Ishikawa (cell line): ENCODE results near the gene BID.

Experiments
- CREB1 ChIP-seq: IDR thresholded peaks from 2 replicates; pipeline ENCODE4 v1.6.1; 2012; ENCODE audit warnings: low read depth
- FOXM1 ChIP-seq: IDR thresholded peaks from 2 replicates; pipeline ENCODE4 v1.6.1; 2012; ENCODE audit warnings: low read depth, borderline replicate concordance
- NFIC ChIP-seq: IDR thresholded peaks from 2 replicates; pipeline ENCODE4 v1.6.1; 2012
- RAD21 ChIP-seq: IDR thresholded peaks from 2 replicates; pipeline ENCODE4 v1.6.1; 2012; ENCODE audit warnings: low read depth
- TAF1 ChIP-seq: IDR thresholded peaks from 2 replicates; pipeline ENCODE4 v1.6.1; 2012; ENCODE audit warnings: low read depth, mild to moderate bottlenecking
- TCF12 ChIP-seq: IDR thresholded peaks from 2 replicates; pipeline ENCODE4 v1.6.1; 2012; ENCODE audit warnings: low read depth
- YY1 ChIP-seq: IDR thresholded peaks from 2 replicates; pipeline ENCODE4 v1.6.1; 2012; ENCODE audit warnings: low read depth
- ZBTB7A ChIP-seq: IDR thresholded peaks from 2 replicates; pipeline ENCODE4 v1.6.1; 2012; ENCODE audit warnings: low read depth
- TF ChIP-seq, protein P1 (sequence below): IDR thresholded peaks from 2 replicates; pipeline ENCODE4 v1.6.1; 2012
- TF ChIP-seq, protein P2 (sequence below): IDR thresholded peaks from 2 replicates; pipeline ENCODE4 v1.6.1; 2012; ENCODE audit warnings: low read depth, mild to moderate bottlenecking
- TF ChIP-seq, protein P3 (sequence below): IDR thresholded peaks from 2 replicates; pipeline ENCODE4 v1.6.1; 2012

DNA sequence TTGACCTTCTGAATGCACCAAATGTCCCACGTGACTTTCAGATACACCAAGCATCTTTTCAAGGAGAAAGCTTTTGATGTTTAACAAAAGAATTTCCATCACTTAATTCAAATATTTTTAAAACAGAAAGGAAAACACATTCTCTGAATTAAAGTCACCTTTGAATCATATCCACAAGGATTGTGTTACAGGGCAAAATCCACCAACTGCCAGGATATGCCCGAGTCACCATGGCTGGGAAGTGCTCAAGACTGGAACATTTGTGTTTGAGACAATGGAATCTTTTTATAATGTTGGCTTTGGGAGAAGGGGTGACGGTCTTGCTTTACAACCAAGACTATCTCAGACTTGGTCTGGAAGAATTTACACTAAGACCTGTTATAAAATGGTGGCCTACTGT lies 40.8 kb downstream of the BID start:
- TF ChIP-seq, protein P1, sequence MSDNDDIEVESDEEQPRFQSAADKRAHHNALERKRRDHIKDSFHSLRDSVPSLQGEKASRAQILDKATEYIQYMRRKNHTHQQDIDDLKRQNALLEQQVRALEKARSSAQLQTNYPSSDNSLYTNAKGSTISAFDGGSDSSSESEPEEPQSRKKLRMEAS = no peak
- TF ChIP-seq ZBTB7A (no peak), CREB1 (no peak), RAD21 (no peak), FOXM1 (no peak), NFIC (no peak), TAF1 (no peak), YY1 (no peak), TCF12 (no peak)
- TF ChIP-seq, protein P2, sequence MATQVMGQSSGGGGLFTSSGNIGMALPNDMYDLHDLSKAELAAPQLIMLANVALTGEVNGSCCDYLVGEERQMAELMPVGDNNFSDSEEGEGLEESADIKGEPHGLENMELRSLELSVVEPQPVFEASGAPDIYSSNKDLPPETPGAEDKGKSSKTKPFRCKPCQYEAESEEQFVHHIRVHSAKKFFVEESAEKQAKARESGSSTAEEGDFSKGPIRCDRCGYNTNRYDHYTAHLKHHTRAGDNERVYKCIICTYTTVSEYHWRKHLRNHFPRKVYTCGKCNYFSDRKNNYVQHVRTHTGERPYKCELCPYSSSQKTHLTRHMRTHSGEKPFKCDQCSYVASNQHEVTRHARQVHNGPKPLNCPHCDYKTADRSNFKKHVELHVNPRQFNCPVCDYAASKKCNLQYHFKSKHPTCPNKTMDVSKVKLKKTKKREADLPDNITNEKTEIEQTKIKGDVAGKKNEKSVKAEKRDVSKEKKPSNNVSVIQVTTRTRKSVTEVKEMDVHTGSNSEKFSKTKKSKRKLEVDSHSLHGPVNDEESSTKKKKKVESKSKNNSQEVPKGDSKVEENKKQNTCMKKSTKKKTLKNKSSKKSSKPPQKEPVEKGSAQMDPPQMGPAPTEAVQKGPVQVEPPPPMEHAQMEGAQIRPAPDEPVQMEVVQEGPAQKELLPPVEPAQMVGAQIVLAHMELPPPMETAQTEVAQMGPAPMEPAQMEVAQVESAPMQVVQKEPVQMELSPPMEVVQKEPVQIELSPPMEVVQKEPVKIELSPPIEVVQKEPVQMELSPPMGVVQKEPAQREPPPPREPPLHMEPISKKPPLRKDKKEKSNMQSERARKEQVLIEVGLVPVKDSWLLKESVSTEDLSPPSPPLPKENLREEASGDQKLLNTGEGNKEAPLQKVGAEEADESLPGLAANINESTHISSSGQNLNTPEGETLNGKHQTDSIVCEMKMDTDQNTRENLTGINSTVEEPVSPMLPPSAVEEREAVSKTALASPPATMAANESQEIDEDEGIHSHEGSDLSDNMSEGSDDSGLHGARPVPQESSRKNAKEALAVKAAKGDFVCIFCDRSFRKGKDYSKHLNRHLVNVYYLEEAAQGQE = no peak
- TF ChIP-seq, protein P3, sequence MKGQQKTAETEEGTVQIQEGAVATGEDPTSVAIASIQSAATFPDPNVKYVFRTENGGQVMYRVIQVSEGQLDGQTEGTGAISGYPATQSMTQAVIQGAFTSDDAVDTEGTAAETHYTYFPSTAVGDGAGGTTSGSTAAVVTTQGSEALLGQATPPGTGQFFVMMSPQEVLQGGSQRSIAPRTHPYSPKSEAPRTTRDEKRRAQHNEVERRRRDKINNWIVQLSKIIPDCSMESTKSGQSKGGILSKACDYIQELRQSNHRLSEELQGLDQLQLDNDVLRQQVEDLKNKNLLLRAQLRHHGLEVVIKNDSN = no peak
